Astrocyte (in vitro differentiated cells and primary cell): ENCODE results near the gene ATG9B. TPM values are rescaled to one million over a fixed set of nuclear protein-coding genes. Genes with fewer than 3 reads are reported as not detected.

Experiments
- DNase-seq: peaks from one replicate; pipeline ENCODE4 v3.0.0-alpha.2; 2010; ENCODE audit warnings: low read depth
- FAIRE-seq: peaks from 2 replicates; lab custom pipeline; 2011; peaks lifted over from hg19 to GRCh38; lab: Jason Lieb, UNC
- H2AFZ ChIP-seq: 2 replicates; pipeline ENCODE4 v1.6.0; 2012; ENCODE audit warnings: low read depth, low read length, inconsistent platforms
- H3K27ac ChIP-seq: 2 replicates; pipeline ENCODE4 v1.5.1; 2011; ENCODE audit warnings: low read depth, low read length, inconsistent platforms
- H3K27me3 ChIP-seq: 2 replicates; pipeline ENCODE4 v1.6.0; 2011; ENCODE audit warnings: low read length, inconsistent platforms; ENCODE audit not compliant: insufficient read depth
- H3K36me3 ChIP-seq: 2 replicates; pipeline ENCODE4 v1.5.1; 2011; ENCODE audit warnings: low read length, inconsistent platforms; ENCODE audit not compliant: insufficient read depth
- H3K4me1 ChIP-seq: 2 replicates; pipeline ENCODE4 v1.5.1; 2011; ENCODE audit warnings: low read length, inconsistent platforms; ENCODE audit not compliant: insufficient read depth
- H3K4me2 ChIP-seq: 2 replicates; pipeline ENCODE4 v1.6.0; 2012; ENCODE audit warnings: low read length, inconsistent platforms
- H3K4me3 ChIP-seq: 2 replicates; pipeline ENCODE4 v1.5.1; 2011; ENCODE audit warnings: low read depth, mild to moderate bottlenecking, low read length, inconsistent platforms; ENCODE audit not compliant: insufficient read depth
- H3K79me2 ChIP-seq: 2 replicates; pipeline ENCODE4 v1.6.0; 2012; ENCODE audit warnings: mild to moderate bottlenecking, low read length, inconsistent platforms; ENCODE audit not compliant: insufficient read depth
- H3K9ac ChIP-seq: 2 replicates; pipeline ENCODE4 v1.6.0; 2012; ENCODE audit warnings: mild to moderate bottlenecking, low read length, inconsistent platforms
- H3K9me3 ChIP-seq: 2 replicates; pipeline ENCODE4 v1.5.1; 2012; ENCODE audit warnings: low read depth, mild to moderate bottlenecking, low read length, inconsistent platforms; ENCODE audit not compliant: insufficient read depth
- H4K20me1 ChIP-seq: 2 replicates; pipeline ENCODE4 v1.6.0; 2012; ENCODE audit warnings: low read length, inconsistent platforms; ENCODE audit not compliant: insufficient read depth
- H3K27ac Mint-ChIP-seq: one replicate; pipeline ENCODE4 v1.8.0; 2021; ENCODE audit warnings: mild to moderate bottlenecking, mixed read lengths; ENCODE audit not compliant: unreplicated experiment
- H3K27me3 Mint-ChIP-seq: one replicate; pipeline ENCODE4 v1.8.0; 2021; ENCODE audit warnings: low read depth, mixed read lengths; ENCODE audit not compliant: unreplicated experiment
- H3K36me3 Mint-ChIP-seq: one replicate; pipeline ENCODE4 v1.8.0; 2021; ENCODE audit warnings: low read depth, mixed read lengths; ENCODE audit not compliant: unreplicated experiment
- H3K4me1 Mint-ChIP-seq: one replicate; pipeline ENCODE4 v1.8.0; 2021; ENCODE audit warnings: low read depth, mixed read lengths; ENCODE audit not compliant: unreplicated experiment
- H3K4me3 Mint-ChIP-seq: one replicate; pipeline ENCODE4 v1.8.0; 2021; ENCODE audit warnings: mild to moderate bottlenecking, moderate library complexity, mixed read lengths; ENCODE audit not compliant: unreplicated experiment
- H3K9me3 Mint-ChIP-seq: one replicate; pipeline ENCODE4 v1.8.0; 2021; ENCODE audit warnings: mild to moderate bottlenecking, mixed read lengths; ENCODE audit not compliant: unreplicated experiment
- CTCF ChIP-seq: IDR thresholded peaks from 2 replicates; pipeline ENCODE4 v1.5.1; 2011; ENCODE audit warnings: low read depth, mild to moderate bottlenecking, inconsistent platforms, low read length, moderate library complexity; ENCODE audit not compliant: insufficient read depth
- EZH2 ChIP-seq: IDR thresholded peaks from 2 replicates; pipeline ENCODE4 v1.6.1; 2012; ENCODE audit warnings: mild to moderate bottlenecking, low read length, inconsistent platforms; ENCODE audit not compliant: insufficient read depth
- total RNA-seq: library from RNA; stranded (reverse); gene quantifications from 2 replicates; pipeline ENCODE4 v1.2.1, GENCODE V29; 2021

The ATG9B gene
- total RNA-seq, 1 donor from 2014 or later = 2.2 TPM

DNA sequence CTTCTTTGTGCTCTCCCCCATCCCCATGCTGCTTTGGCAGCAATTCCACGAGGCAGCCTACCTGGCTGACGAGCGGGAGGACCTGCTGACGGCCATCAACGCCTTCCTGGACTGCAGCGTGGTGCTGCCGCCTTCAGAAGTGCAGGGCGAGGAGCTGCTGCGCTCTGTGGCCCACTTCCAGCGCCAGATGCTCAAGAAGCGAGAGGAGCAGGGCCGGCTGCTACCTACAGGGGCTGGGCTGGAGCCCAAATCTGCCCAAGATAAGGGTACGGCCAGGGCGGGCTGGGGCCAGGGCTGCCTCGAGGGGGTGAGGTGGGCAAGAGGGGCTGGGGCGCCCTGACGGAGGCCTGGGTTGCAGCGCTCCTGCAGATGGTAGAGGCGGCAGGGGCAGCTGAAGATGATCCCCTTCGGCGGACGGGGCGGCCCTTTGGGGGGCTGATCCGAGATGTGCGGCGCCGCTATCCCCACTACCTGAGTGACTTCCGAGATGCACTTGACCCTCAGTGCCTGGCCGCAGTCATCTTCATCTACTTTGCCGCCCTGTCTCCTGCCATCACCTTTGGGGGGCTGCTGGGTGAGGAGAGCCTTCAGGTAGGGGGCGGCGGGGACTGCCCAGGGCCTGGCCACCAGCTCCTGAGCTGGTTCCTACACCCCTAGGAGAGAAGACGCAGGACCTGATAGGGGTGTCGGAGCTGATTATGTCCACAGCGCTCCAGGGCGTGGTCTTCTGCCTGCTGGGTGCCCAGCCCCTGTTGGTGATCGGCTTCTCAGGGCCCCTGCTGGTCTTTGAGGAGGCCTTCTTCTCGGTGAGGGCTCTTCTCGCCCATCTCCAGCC is 47.0 kb upstream of the ATG9B start:
- H3K4me2 ChIP-seq = no peak overlapping the region
- no peak for DNase-seq
- FAIRE-seq = no peak
- H3K9me3 ChIP-seq = no peaks in the 10 kb centered on the region
- H3K27ac ChIP-seq = no peak overlapping the region
- Mint-ChIP-seq H3K27ac (no peak overlapping the region), H3K4me1 (peaks cover 7% of the 10 kb centered on the region), H3K9me3 (no peaks in the 10 kb centered on the region), H3K36me3 (peaks cover 17% of the 10 kb centered on the region), H3K4me3 (no peak overlapping the region), H3K27me3 (no peaks in the 10 kb centered on the region)
- no peak for TF ChIP-seq CTCF
- TF ChIP-seq EZH2 = no peak
- no peaks in the 10 kb centered on the region for H3K27me3 ChIP-seq
- no peak overlapping the region for H3K9ac ChIP-seq
- H4K20me1 ChIP-seq = peaks cover 45% of the 10 kb centered on the region
- no peak overlapping the region for H3K4me3 ChIP-seq
- H3K79me2 ChIP-seq = peaks cover 4% of the 10 kb centered on the region
- peaks cover 36% of the 10 kb centered on the region for H3K36me3 ChIP-seq
- no peaks in the 10 kb centered on the region for H3K4me1 ChIP-seq
- no peak overlapping the region for H2AFZ ChIP-seq

DNA sequence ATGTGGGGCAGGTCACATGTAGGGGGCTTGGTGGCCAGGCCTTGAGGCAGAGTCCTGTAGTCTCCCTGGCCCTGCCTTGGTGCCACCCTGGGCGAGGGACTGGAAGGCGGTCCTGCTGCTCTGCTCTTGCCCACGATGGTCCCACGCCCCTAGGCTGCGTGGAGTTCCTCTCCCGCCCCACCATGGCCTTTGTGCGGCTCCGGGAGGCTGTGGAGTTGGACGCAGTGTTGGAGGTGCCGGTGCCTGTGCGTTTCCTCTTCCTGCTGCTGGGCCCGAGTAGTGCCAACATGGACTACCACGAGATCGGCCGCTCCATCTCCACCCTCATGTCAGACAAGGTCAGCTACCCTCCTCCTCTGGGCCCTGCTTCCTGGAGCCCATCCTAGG is 46.3 kb upstream of the ATG9B start:
- FAIRE-seq = no peak
- no peak overlapping the region for H3K4me3 ChIP-seq
- no peak for DNase-seq
- no peaks in the 10 kb centered on the region for H3K9me3 ChIP-seq
- no peak for TF ChIP-seq CTCF
- no peak for TF ChIP-seq EZH2
- H3K9ac ChIP-seq = no peak overlapping the region
- H3K36me3 ChIP-seq = peaks cover 38% of the 10 kb centered on the region
- H3K4me1 ChIP-seq = no peaks in the 10 kb centered on the region
- H3K79me2 ChIP-seq = peaks cover 7% of the 10 kb centered on the region
- Mint-ChIP-seq H3K4me3 (no peak overlapping the region), H3K27ac (no peak overlapping the region), H3K9me3 (no peaks in the 10 kb centered on the region), H3K36me3 (peaks cover 14% of the 10 kb centered on the region), H3K27me3 (no peaks in the 10 kb centered on the region), H3K4me1 (peaks cover 7% of the 10 kb centered on the region)
- no peak overlapping the region for H2AFZ ChIP-seq
- no peak overlapping the region for H3K4me2 ChIP-seq
- no peaks in the 10 kb centered on the region for H3K27me3 ChIP-seq
- H3K27ac ChIP-seq = no peak overlapping the region
- H4K20me1 ChIP-seq = peaks cover 45% of the 10 kb centered on the region
